Endothelial cell of umbilical vein (primary cell): ENCODE results near the gene DESI1. TPM values are rescaled to one million over a fixed set of nuclear protein-coding genes. Genes with fewer than 3 reads are reported as not detected.

Experiments
- Bru-seq: library from RNA; stranded (reverse); fragments of 400-500 nt; gene quantifications from one replicate; lab custom pipeline; 2021; lab: Mats Ljungman, UMichigan
- BruChase-seq, 2 experiments: library from RNA; stranded (reverse); fragments of 400-500 nt; gene quantifications; one replicate each; lab custom pipeline; 2021; lab: Mats Ljungman, UMichigan
- BruUV-seq: library from RNA; stranded (reverse); fragments of 400-500 nt; replicated peaks from 2 replicates; lab custom pipeline; 2021; lab: Mats Ljungman, UMichigan
- CTCF ChIA-PET: fragments of 300-600, 350-600 bp; sonication (Branson Sonifier 250); formaldehyde crosslinking; loops from one replicate; lab custom pipeline; 2021; ENCODE audit warnings: antibody characterized with exemption, inconsistent platforms; lab: Charles Lee
- POLR2A ChIA-PET: fragments of 300-600, 350-600 bp; sonication (Branson Sonifier 250); formaldehyde crosslinking; loops from one replicate; lab custom pipeline; 2021; ENCODE audit warnings: antibody characterized with exemption, inconsistent platforms; lab: Charles Lee
- DNase-seq: peaks from one replicate; pipeline ENCODE4 v3.0.0-alpha.2; 2011; ENCODE audit warnings: low read depth, low spot score
- FAIRE-seq: peaks from 2 replicates; lab custom pipeline; 2011; peaks lifted over from hg19 to GRCh38; lab: Jason Lieb, UNC
- H2AFZ ChIP-seq: 2 replicates; pipeline ENCODE4 v1.6.0; 2012; ENCODE audit warnings: low read depth, low read length, control low read depth, inconsistent platforms
- H3K27ac ChIP-seq: 2 replicates; pipeline ENCODE4 v1.5.1; 2011; ENCODE audit warnings: low read depth, mild to moderate bottlenecking, control low read depth, low read length, moderate library complexity; ENCODE audit not compliant: insufficient read depth
- H3K27me3 ChIP-seq, 2 experiments: 2 replicates each; pipeline versions ENCODE4 v1.6.0 to v1.6.1; 2011; ENCODE audit warnings: low read length in 2 of 2, mixed read lengths in 1 of 2; ENCODE audit not compliant: control insufficient read depth in 2 of 2, insufficient read depth in 2 of 2
- H3K36me3 ChIP-seq, 2 experiments: 2 replicates in 1 of 2; 3 replicates in 1 of 2; pipeline ENCODE4 v1.5.1; 2011; ENCODE audit warnings: low read length in 2 of 2, mild to moderate bottlenecking in 1 of 2, moderate library complexity in 1 of 2; ENCODE audit not compliant: control insufficient read depth in 2 of 2, insufficient read depth in 2 of 2; ENCODE audit errors: extremely low read depth in 1 of 2
- H3K4me1 ChIP-seq: 3 replicates; pipeline ENCODE4 v1.5.1; 2011; ENCODE audit warnings: mild to moderate bottlenecking, low read length; ENCODE audit not compliant: control insufficient read depth, insufficient read depth; ENCODE audit errors: extremely low read depth
- H3K4me2 ChIP-seq: 2 replicates; pipeline ENCODE4 v1.6.1; 2011; ENCODE audit warnings: low read length, control low read depth, mixed read lengths; ENCODE audit not compliant: insufficient read depth
- H3K4me3 ChIP-seq, 3 experiments: fragments of 200-600 bp in 1 of 3; sonication (generic), shearing (Covaris generic) in 1 of 3; replicated peaks in 1 of 3; 2 replicates each; pipeline ENCODE4 v1.5.1; 2011 to 2016; ENCODE audit warnings: control low read depth in 3 of 3, low read length in 3 of 3, mild to moderate bottlenecking in 2 of 3, inconsistent platforms in 1 of 3, low read depth in 1 of 3, moderate library complexity in 1 of 3; ENCODE audit not compliant: insufficient read depth in 1 of 3
- H3K79me2 ChIP-seq: 2 replicates; pipeline ENCODE4 v1.6.0; 2012; ENCODE audit warnings: low read length, inconsistent platforms; ENCODE audit not compliant: control insufficient read depth, insufficient read depth
- H3K9ac ChIP-seq: replicated peaks from 2 replicates; pipeline ENCODE3; 2011; ENCODE audit warnings: low read length, control low read depth; ENCODE audit not compliant: insufficient read depth; ENCODE audit errors: extremely low read depth
- H3K9me1 ChIP-seq: replicated peaks from 3 replicates; pipeline ENCODE4 v1.6.0; 2011; ENCODE audit warnings: mild to moderate bottlenecking, low read length; ENCODE audit not compliant: control insufficient read depth, insufficient read depth; ENCODE audit errors: extremely low read depth
- H3K9me3 ChIP-seq: replicated peaks from 2 replicates; pipeline ENCODE4 v1.5.1; 2012; ENCODE audit warnings: low read length, inconsistent platforms; ENCODE audit not compliant: control insufficient read depth, insufficient read depth
- H4K20me1 ChIP-seq: replicated peaks from 2 replicates; pipeline ENCODE3; 2011; ENCODE audit warnings: mild to moderate bottlenecking, low read length; ENCODE audit not compliant: control insufficient read depth, insufficient read depth; ENCODE audit errors: extremely low read depth
- CTCF ChIP-seq, 2 donors: IDR thresholded peaks; 1 replicate in 1 of 2; 2 replicates in 1 of 2; pipeline ENCODE4 v1.5.1; 2011; ENCODE audit warnings: low read length in 2 of 2, mild to moderate bottlenecking in 2 of 2, moderate library complexity in 2 of 2, control low read depth in 1 of 2, inconsistent platforms in 1 of 2, low read depth in 1 of 2; ENCODE audit not compliant: insufficient read depth in 1 of 2; ENCODE audit errors: extremely low read depth in 1 of 2
- EZH2 ChIP-seq: IDR thresholded peaks from 2 replicates; pipeline ENCODE4 v1.6.1; 2012; ENCODE audit warnings: borderline replicate concordance, low read depth, mild to moderate bottlenecking, moderate library complexity, low read length, inconsistent platforms; ENCODE audit not compliant: severe bottlenecking
- POLR2A ChIP-seq: IDR thresholded peaks from 2 replicates; pipeline ENCODE4 v1.6.1; 2012; ENCODE audit warnings: low read depth, mild to moderate bottlenecking, control low read depth, low read length
- POLR2AphosphoS5 ChIP-seq: IDR thresholded peaks from 2 replicates; pipeline ENCODE4 v1.6.1; 2012; ENCODE audit warnings: low read depth, mild to moderate bottlenecking, control low read depth, low read length, moderate library complexity; ENCODE audit not compliant: insufficient read depth
- dilution Hi-C: fragments of 300-500 bp; cut with MboI; formaldehyde crosslinking; loops from one replicate; pipeline ENCODE4 v1.15.0; 2019; ENCODE audit warnings: low sequenced_read_pairs; ENCODE audit not compliant: extremely low pct_ligation_motif_present
- intact Hi-C: fragments of 100-400 bp; cut with micrococcal nuclease; formaldehyde crosslinking; loops from one replicate; pipeline ENCODE4 v1.10.0; 2022
- long read RNA-seq: library from polyadenylated mRNA; stranded (forward); transcript quantifications from one replicate; pipeline ENCODE4 v2.0.0, GENCODE V29; 2021
- polyA minus RNA-seq, 3 experiments: library from RNA; depleted of rRNA, polyadenylated mRNA; stranded (reverse); fragments of >200 nt; gene quantifications; 1 replicate in 1 of 3; 2 replicates in 2 of 3; pipeline ENCODE4 v1.2.3, GENCODE V29; 2011
- polyA plus RNA-seq, 4 experiments: library from polyadenylated mRNA; depleted of rRNA in 3 of 4; stranded (reverse) in 3 of 4; unstranded in 1 of 4; fragments of >200 nt; gene quantifications; 2 replicates each; pipeline versions ENCODE4 v1.2.1 to v1.2.3, GENCODE V29; 2011 to 2012; ENCODE audit warnings: missing spikeins in 1 of 4
- total RNA-seq: library from RNA; stranded (reverse); gene quantifications from 2 replicates; pipeline ENCODE4 v1.2.3, GENCODE V29; 2021

The DESI1 gene
- 49.4 and 59.1 TPM in 2 replicates for total RNA-seq
- polyA plus RNA-seq, result 36.8 and 42.1 TPM in 2 replicates
- polyA plus RNA-seq (2011; cell fraction: cytosol; rRNA removed), result 33.1 and 35.0 TPM in 2 replicates
- polyA plus RNA-seq (2011; cell fraction: nucleus; rRNA removed), result 63.9 and 66.4 TPM in 2 replicates
- 32.4 and 44.8 TPM in 2 replicates for polyA plus RNA-seq (2012)
- 54.2 and 68.1 TPM in 2 replicates for polyA minus RNA-seq
- polyA minus RNA-seq (2011; cell fraction: cytosol; rRNA and poly(A)+ RNA removed), result 25.3 TPM
- 31.1 and 48.3 TPM in 2 replicates for polyA minus RNA-seq (2011; cell fraction: nucleus; rRNA and poly(A)+ RNA removed)
- Bru-seq, nascent RNA, result percentile 83 among the genes with signal in this experiment
- percentile 87 among the genes with signal in this experiment for BruChase-seq, experiment 1, labeled RNA remaining after a 6-hour chase
- percentile 91 among the genes with signal in this experiment for BruChase-seq, experiment 2, labeled RNA remaining after a 2-hour chase
- long read RNA-seq, transcript DESI1-201 (6 exons, 3,833 nt), result major isoform, 61 of 105 reads
- long read RNA-seq, partial matches to known transcripts, result 7 of 105 reads
- long read RNA-seq, other reads (novel, unspliced or antisense), result 37 of 105 reads

DNA sequence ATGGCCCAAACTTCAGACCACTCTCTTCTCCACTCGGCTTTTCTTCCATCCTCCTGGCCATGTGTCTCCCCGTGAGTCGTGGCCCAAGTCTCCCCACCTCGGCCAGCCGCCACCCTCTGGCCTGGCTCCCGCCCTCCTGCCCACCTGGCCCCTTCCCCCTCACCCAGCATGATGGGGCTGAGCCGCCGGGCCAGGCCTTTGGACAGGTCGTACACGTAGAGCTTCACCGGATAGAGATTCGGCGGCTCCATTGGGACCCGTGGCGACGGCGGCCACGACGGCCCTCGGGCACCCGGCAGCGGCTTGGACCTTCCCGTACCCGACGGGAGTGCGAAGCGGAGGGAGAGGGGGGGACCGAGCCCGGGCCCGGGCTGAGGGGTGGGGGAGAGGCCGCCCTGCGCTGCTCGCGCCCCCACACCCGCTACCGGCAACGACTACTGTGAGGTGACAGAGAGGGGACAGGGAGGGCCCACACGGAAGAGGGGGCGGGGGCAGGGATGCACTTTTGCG, at the start of gene DESI1:
Gene DESI1 (minus strand): TSS at position 455 of the 510 bp plus-strand sequence. CDS start 204 bp downstream, at position 251.
- ChIA-PET POLR2A (interaction anchor here (0.7 to 1.0 kb wide), 4 partner anchors 22 to 77 kb away, joined by 3 to 6 read pairs (median 4); partner anchors contain the start of gene PMM1), CTCF (interaction anchor here (0.8 to 3.6 kb wide), 5 partner anchors 24 to 217 kb away, joined by 3 to 14 read pairs (median 9); partner anchors contain the start of genes PMM1 and POLR3H)
- Histone ChIP-seq H2AFZ (peak within 1 kb of the TSS; percentile 48), H3K9ac (peak within 1 kb of the TSS; percentile 97), H3K27ac (peak within 1 kb of the TSS; percentile 89), H3K4me3 (peak within 1 kb of the TSS; percentile 80 to 86 (median 86)), H3K9me3 (no peaks in the 10 kb centered on the region), H3K27me3 (no peaks in the 10 kb centered on the region), H3K4me1 (peaks cover 25% of the 10 kb centered on the region), H3K79me2 (peaks cover 73% of the 10 kb centered on the region), H4K20me1 (no peaks in the 10 kb centered on the region), H3K36me3 (peaks cover 2 to 4% of the 10 kb centered on the region in 2 experiments), H3K4me2 (peak within 1 kb of the TSS; percentile 95), H3K9me1 (no peaks in the 10 kb centered on the region)
- dilution Hi-C loops, result no loop called here
- FAIRE-seq, result no peak
- DNase-seq, result no peak
- TF ChIP-seq EZH2, result no peak
- TF ChIP-seq POLR2AphosphoS5, result peak; percentile 81
- no peak for TF ChIP-seq CTCF (IDR thresholded peaks at IDR 0.05; ENCODE audit: extremely low read depth in 1 of 2, insufficient read depth in 1 of 2, low read depth in 1 of 2, low read length in 2 of 2)
- TF ChIP-seq POLR2A, result peak; percentile 83
- intact Hi-C loops, result loop anchor here (5.0 kb wide), 1 partner anchor 47 kb away; no protein-coding TSS in a partner anchor
- BruUV-seq, result no TSS peak
